ENCODE results near the gene LOXL3.
"Not testable (repeated sequence)": the region's sequence is repeated elsewhere in the genome, so short reads cannot be mapped to it uniquely, and the experiment has no call there.

Gene LOXL3

DNA sequence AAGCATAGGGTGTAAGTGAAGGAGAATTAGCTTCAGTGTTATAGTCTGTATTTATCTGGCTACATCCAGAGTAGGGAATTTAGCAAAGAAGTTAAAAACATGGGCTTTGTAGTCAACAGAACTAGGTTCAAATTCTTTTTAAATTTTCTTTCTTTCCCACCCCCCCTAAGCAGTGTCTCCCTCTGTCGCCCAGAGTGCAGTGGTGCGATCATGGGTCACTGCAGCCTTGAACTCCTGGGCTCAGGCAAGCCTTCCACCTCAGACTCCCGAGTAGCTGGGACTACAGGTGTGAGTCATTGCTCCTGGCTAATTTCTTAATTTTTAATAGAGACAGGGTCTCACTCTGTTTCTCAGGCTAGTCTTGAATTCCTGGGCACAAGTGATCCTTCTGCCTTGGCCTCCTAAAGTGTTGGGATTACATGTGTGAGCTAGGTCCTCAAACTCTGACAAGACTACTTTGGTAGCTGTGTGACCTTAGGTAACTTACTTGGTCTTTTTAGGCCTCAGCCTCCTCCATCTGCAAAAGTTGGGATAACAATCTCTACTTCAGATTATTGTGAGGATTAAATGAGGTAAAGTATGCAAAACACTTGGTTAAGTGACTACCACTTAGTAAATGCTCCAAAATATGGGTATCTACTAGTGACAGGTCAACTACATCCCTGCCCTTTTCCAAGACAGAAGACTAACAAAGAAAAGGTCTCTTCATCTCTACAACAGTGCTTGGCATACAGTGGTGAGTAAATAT, 18.6 kb upstream of the LOXL3 start:
- DNase-seq (ENCODE audit: low read depth in 2 of 2) = no peak

DNA sequence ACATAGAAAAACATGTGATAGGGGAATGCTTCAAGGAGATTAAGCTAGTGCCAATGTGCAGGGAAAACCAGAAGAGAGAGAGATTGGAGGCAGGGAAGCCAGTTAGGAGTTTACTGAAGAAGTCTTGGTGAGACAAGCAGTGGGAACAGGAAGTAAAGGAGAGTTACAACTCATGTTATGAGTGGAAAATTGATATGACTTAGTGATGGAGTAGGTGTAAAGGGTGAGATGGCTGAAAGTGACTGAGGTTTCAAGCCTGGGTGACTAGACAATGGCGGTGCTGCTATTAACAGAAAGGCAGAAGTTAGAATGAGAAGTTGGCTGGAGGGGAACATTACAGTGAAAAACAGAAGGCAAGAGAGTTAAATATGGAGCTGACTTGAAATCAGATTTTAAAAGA, 17.3 kb upstream of the LOXL3 start:
- no peak for DNase-seq (ENCODE audit: low read depth in 2 of 2)

DNA sequence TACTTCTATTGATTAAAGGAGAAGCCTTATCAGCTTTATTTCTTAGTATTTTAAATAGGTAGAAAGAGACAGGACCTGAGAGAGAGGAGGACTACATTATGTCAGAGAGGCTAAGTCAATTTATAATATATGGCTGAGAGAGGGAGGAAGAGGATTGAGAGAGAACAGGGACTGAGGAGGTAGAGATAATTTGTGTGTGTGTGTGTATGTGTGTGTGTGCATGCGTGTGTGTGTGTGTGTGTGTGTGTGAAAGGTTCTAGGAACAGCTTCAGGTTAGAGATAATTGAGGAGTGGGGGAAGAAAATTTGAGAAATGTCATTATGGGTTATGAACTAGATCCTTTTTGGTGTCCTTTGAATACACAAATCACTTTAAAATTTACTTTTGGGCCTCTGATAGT, 15.9 kb upstream of the LOXL3 start:
- DNase-seq (ENCODE audit: low read depth in 2 of 2) = no peak

DNA sequence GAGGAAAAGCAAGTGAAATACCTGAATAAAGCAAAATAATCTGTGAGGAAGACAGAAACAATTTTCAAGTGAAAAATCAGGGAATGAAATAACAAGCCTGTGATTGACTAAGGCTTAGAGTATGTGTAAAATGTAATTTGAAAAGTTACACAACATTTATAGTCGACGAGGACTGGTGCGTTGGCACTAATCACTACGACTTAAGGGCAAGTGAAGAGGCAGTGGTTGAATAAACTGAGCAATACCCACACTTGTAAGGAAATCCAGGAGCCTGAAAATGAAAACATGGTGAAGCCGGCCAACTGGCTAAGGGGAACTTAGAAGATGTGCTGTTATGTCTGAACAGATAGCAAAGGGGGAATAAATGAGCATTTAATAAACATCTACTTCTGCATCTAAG, 14.1 kb upstream of the LOXL3 start:
- DNase-seq (ENCODE audit: low read depth in 2 of 2) = no peak

DNA sequence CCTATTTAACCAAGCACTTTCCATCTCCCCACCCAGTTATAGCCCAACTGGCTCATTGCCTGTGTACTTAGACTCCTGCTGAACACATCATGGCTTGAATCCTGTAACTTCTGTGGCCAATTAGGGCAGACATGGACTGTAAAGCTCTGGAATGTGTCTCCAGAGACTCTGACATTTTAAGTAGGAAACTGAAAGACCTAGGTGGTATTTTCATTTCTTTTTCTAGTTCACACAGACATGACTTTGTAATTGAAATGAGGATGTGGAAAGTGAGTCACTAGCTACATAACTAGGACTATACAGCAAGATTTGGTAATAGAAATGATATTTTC, 13.0 kb upstream of the LOXL3 start:
- DNase-seq (ENCODE audit: low read depth in 2 of 2) = no peak

DNA sequence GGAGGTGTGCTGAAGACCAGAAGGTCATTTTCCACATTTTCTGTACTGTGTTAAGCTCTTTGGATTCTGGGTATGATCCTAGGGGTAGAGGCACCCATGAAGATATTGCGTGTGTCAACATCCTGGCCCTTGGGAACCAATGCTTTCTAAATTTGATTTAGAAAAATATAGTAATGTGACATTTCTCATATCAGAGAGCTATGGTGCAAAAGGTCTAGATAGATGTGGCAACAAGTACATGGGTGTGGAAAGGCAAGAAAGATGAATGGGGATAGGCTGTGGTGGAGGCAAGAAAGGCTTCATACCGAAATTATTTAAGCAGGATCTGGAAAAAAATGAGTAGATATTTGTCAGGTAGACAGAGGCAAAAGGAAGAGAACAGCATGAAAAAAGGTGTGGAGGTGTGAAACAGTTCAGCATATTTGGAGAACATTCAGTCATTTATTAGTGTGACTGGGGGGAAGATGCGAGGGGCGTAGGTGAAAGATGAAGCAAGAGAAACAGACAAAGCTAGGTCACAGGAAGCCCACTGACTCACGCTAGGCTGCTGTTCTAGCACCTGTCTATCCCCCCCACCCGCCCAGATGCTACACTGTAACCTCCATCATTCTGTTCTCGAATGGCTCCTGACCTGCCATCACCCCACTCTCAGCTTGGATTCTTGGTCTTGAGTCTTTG, 12.5 kb upstream of the LOXL3 start:
- DNase-seq (ENCODE audit: low read depth in 2 of 2) = no peak

DNA sequence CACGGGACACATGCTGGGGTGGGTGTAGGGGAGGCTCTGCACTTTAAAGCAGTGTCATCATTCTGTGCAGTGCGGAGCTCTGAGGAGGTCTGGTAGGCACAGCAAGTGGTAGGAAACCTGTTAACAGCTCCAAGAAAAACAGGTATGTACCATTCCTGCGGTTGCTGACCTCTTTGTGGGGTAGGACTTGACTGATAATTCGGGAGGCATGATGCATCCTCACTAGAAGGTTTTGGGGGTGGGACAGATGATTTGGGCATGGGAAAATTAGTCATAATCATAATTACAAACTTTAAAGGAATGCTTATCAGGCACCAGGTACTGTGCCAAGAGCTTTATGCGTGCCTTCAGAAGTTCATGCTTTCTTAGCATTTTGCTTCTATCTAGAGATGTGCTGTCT, 10.5 kb upstream of the LOXL3 start:
- DNase-seq (ENCODE audit: low read depth in 2 of 2) = no peak

DNA sequence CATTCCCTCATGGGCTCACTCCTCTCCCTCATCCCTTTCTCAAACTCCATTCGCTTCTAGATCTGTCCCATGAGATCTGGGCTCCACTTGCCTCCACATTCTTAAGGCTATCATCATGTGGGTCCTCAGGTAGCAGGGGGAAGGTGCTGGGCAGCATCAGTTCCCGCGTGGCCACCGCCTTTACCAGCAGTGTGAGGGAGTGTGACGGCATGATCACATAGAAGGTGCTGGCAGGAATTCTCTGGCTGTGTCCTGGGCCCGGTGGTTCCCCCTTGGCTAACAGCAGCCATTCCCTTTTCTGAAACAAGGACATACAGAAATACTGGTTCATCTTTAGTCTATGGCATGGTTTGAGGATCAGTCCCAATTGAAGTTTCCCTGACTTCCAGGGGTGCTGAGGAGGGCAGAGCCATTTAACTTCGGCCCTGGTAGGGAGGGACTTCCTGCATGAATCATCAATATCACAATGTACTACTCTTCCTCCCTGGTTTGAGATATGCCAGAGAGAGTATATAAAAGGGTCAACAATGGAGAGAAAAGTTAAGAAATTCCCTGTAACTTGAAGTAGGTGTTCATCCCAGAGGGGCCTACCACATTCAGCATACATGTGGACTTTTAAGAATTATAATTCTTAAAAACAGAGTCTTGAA, 8.5 kb upstream of the LOXL3 start:
- DNase-seq (ENCODE audit: low read depth in 2 of 2) = no peak

DNA sequence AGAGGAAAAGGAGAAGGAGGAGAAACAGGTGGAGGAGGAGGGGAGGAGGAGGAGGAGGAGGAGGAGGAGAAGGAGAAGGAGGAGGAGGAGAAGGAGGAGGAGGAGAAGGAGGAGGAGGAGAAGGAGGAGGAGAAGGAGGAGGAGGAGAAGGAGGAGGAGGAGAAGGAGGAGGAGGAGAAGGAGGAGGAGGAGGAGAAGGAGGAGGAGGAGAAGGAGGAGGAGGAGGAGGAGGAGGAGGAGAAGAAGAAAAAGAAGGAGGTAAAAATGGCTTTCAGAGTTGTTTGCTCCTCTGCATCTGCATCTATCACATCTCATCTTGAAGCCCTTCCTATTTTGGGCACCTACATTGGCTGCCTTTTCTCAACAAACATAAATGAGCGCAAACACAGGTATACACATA, 7.3 kb upstream of the LOXL3 start:
- DNase-seq (ENCODE audit: low read depth in 2 of 2) = not testable (repeated sequence)

DNA sequence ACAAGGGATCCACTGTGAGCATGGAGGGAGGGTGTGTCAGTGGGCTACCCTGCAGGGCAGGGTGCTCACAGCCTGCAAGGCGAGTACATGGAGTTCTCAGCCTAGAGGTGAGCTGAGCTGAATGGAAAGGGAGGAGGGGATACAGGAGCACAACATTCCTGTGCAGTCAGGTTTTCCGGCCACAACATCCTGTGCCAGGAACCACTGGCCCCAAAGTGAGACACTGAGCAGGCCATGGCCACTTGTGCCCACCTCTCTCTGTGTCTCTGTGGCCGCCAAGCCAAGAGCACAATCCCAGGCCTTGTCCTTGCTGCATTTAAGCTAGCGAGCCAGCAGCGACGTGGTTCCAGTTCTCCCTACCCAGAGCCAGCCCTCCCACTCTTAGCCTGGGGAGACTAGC, 6.8 kb upstream of the LOXL3 start:
- no peak for DNase-seq (ENCODE audit: low read depth in 2 of 2)

DNA sequence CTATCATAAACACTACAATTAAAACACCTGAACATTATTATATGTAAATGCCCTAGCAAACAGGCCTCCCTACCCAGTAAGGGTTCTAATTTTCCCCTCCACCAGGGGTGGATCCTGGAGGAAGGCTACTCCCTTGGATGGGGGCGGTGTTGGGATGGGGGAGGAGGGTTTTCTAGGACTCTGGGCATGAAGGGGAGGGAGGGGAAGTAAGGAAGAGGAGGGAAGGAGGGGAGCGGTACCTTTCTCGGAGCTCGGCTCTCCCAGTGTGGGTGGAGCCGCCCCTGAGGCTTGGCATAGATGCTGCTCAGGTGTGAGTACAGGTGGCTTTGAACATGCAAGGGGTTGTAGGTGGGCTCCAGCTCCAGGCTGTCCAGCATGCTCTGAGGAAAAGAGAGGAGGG, 6.2 kb upstream of the LOXL3 start:
- DNase-seq (ENCODE audit: low read depth in 2 of 2) = no peak

DNA sequence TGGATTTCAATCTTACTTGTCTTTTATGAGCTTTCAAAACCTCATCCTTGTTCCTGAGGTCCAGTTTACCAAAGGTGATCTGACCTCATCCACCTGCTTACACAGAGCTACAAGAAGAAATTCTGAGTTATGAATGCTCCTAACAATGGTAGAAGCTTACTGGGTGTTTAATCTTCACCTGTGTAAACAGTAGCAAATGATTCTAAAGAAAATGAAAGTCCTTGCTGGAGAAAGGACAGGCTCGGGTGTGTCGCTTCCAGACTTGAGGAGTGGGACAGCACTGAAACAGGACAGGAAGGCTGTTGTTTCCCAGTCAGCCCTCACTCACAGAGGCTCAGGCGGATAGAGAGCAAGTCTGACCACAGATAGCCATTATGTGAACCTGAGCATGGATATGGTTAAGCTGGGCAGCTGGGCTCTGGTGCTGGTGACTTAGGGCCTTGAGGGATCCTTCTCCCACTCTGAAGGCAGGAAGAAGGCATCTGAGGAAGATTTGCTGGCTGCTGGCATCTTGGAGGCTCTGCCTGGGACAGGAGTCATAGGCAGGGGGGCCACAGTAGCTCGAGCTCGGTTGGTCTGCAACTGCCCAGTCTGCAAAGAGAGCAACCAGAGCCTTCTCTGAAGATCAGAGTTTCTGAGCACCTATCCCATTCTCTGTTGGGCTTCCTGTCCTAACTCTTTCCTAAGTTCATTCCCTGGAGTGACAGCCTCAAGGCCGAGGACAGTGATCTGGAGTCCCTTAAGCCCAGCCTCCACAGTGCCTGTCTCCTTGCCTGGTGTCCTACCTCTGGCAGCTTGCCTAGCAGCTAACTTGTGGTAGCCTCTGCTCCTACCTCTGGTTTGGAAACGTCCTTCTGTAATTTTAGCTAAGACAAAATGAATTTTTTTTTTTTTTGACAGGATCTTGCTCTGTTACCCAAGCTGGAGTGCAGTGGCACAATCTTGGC, 4.8 kb upstream of the LOXL3 start:
- no peak for DNase-seq (ENCODE audit: low read depth in 2 of 2)

DNA sequence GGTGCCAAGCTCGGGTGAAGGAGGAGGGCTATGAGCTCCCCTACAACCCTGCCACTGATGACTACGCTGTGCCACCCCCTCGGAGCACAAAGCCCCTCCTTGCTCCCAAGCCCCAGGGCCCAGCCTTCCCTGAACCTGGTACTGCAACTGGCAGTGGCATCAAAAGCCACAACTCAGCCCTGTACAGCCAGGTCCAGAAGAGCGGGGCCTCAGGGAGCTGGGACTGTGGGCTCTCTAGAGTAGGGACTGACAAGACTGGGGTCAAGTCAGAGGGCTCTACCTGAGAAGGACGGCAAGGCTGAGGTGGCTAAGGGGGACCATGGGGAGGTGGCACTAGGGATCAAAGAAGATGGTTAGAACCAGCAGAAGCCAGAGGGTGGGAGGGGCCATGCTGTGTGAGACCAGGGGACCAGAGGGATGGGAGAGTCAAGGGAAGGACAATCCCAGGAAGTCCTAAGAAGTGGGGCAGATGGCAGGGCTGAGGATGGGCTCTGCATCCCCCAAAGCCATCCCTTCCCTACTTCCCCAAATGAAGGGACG, 3.2 kb upstream of the LOXL3 start:
- no peak for DNase-seq (ENCODE audit: low read depth in 2 of 2)

DNA sequence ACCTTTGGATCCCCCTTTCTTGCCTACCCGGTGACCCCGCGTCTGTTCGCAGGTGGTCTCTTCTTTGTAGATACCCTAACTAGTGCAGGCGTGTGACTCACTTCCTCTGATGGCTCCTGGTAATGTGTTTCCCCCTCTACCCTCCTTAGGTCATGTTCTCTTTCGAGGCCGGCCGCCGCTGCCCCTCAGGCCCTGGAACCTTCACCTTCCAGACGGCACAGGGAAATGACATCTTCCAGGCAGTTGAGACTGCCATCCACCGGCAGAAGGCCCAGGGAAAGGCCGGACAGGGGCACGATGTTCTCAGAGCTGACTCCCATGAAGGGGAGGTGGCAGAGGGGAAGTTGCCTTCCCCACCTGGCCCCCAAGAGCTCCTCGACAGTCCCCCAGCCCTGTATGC, 2.4 kb upstream of the LOXL3 start:
- DNase-seq (ENCODE audit: low read depth in 2 of 2) = no peak

DNA sequence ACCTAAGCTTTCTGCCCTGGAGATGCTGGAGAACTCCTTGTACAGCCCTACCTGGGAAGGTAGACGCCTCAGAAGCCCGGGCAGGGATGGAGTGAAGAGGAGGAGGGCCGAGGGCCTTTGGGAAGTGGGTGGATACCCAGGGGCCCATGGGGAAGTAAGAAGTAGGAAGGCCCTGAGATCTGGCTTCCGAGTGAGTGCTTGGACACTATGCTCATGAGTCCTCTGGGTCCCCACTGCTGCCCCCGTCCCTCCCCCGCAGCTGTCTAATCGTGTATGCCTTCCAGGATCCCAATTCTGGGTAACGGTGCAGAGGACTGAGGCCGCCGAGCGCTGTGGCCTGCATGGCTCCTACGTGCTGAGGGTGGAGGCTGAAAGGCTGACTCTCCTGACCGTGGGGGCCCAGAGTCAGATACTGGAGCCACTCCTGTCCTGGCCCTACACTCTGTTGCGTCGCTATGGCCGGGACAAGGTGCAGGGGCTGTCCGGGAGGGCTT, 1.9 kb upstream of the LOXL3 start:
- DNase-seq (ENCODE audit: low read depth in 2 of 2) = no peak

DNA sequence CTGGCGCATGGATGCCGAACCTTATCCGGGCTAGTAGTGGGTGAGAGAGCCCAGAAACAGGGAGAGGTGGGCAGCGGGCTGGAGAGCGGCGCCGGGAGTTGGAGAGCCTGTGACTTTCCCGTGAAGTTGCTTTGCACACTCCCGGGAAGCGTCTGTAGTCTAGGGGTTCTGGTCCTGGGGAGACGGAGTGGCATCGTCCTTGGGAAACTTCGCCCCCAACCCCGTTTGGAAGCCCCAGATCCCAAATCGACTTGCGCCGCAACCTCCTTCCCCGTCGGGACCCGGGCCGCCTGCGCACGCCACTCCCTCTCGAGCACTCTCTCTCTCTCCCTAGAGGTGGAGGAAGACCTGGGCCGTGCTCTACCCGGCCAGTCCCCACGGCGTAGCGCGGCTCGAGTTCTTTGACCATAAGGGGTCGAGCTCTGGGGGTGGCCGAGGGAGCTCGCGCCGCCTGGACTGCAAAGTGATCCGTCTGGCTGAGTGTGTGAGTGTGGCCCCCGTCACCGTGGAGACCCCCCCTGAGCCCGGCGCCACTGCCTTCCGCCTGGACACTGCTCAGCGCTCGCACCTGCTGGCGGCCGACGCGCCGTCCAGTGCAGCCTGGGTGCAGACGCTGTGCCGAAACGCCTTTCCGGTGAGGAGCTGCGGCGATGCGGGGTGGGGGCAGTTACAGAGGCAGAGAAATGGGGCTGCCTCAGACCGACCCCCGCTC, 1.2 kb upstream of the LOXL3 start:
- peak in 1 of 2 donors; percentile 30 for DNase-seq (ENCODE audit: low read depth in 2 of 2)

DNA sequence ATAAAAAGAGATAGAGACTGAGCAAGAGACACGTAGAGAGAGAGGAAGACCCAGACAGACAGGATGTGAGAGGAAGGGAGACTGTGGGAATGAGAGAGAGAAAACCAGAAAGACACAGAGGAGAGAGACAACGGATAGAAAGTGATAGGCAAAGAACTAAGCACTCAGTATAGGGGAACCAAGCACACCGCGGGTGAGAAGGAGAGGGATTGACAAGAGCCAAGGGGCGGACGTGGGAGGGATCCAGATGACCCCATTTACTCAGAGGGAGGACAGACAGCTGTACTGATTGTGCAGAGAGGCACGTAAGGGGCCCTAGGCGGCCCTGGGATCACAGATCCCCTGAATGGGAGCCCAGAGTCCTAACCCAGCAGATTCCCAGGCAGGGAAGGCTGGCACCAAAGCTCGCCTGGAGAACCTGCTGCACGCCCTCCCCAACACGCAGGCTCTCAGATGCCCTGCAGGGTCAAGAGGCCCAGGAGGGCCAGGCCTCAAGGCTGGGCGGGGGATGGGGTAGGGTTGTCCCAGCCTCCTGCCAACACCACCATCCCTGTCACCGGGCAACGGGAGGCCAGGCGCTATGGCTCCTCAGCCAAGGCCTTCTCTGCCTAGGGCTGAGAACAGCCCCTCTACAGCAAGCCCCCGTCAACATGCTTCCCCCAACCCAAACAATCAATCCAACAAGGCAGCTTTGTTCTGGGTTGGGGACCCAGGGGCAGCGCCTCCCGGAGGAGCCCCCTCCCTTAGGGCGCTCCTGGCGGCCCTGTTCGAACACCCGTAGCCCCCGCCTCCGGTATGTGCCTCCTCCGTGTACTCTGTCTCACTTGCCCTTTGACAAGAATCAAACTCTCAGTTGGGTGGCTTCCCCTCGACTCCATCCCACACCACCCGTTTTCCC, 579 bp downstream of the LOXL3 start:
- DNase-seq (ENCODE audit: low read depth in 2 of 2) = no peak

DNA sequence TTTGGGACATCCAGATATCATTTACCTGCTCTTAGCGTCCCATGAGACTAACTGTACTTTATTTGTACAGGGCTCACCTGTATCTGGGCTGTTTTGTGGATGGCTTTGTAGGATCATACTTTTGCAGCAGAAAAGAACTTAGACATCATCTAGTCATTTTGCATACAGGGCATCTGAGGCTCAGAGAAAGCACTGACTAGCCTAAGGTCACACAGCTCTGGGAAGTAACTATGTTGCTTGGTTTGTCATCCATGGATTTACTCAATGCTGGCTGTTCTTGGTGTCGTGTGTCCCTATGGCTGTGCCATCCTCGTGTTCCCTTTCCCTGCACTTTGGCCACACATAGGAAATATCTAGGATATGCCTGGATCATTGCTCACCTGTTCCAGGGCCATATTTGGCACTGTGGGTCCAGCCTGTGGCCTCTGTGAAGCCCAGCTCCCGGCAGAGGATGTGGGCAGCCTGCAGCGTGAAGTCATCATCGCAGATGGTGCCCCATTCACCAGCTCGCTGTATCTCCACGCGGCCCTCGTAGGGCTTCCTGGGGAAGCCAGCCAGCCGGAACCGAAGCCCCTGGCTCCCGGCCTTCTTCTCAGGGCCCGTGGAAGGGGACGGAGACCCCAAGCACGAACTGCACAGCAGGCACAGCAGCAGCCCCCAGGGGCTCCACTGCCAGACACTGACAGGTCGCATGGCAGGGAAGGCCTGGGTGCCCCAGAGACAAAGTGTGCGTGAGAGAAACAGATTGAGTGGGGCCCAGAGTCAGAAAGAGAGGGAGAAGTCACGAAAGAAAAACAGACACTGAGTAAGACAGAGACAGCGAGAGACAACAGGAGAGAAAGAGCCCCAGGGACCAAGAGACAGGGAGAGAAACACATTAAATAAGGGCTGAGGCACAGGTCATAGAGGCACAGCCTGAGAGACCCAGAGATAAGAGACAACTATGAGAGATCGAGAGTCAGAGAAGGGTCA, 1.5 kb downstream of the LOXL3 start:
- DNase-seq (ENCODE audit: low read depth in 2 of 2) = no peak

DNA sequence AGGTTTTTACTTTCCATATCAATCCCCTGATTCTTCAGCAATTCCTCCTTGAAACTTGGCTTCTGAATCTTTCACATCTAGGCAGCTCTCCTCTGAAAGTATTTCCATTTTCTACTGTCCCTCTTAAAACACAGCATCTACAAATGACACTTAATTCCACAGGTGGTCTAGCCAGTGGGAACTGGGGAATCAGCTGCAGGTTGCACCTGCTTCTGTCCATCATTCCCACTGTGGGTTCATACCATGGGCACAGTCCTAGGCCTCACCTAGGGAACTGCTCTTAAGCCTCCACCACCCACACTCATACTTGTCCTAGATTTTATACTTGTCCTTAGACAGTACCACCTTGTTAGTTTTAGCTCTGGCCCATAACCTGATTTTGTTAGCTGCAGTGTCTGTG, 2.2 kb downstream of the LOXL3 start:
- DNase-seq (ENCODE audit: low read depth in 2 of 2) = no peak
